Neural cell (in vitro differentiated cells): ENCODE data around the gene MAPK14. TPM values are rescaled to one million over a fixed set of nuclear protein-coding genes. Genes with fewer than 3 reads are reported as not detected.

Experiments
- H2AFZ ChIP-seq: fragments of 200-600, 300-800 bp; sonication (generic), shearing (Covaris generic); 2 replicates; pipeline ENCODE4 v1.6.0; 2014; ENCODE audit warnings: low read depth, mild to moderate bottlenecking, antibody characterized with exemption, low read length, moderate library complexity
- H3F3A ChIP-seq: fragments of 200-600 bp; shearing (Covaris generic); 2 replicates; pipeline ENCODE4 v1.6.1; 2016; ENCODE audit warnings: mild to moderate bottlenecking, moderate library complexity, mixed read lengths, antibody characterized with exemption, low read length; ENCODE audit not compliant: insufficient read depth, poor library complexity, severe bottlenecking
- H3K27ac ChIP-seq: fragments of 200-600, 300-800 bp; sonication (generic), shearing (Covaris generic); 2 replicates; pipeline ENCODE4 v1.5.1; 2014; ENCODE audit warnings: mild to moderate bottlenecking, low read length, moderate library complexity
- H3K27me3 ChIP-seq: fragments of 300-800, 200-600 bp; sonication (generic), shearing (Covaris generic); 2 replicates; pipeline ENCODE4 v1.6.0; 2014; ENCODE audit warnings: mild to moderate bottlenecking, low read depth, low read length, moderate library complexity; ENCODE audit not compliant: insufficient read depth
- H3K36me3 ChIP-seq: fragments of 300-800, 200-600 bp; sonication (generic), shearing (Covaris generic); 2 replicates; pipeline ENCODE4 v1.5.1; 2014; ENCODE audit warnings: mild to moderate bottlenecking, antibody characterized with exemption, low read length, moderate library complexity; ENCODE audit not compliant: insufficient read depth
- H3K4me2 ChIP-seq: fragments of 300-800, 200-600 bp; sonication (generic), shearing (Covaris generic); 2 replicates; pipeline ENCODE4 v1.6.0; 2014; ENCODE audit warnings: mild to moderate bottlenecking, low read length
- H3K4me3 ChIP-seq: fragments of 300-800, 200-600 bp; sonication (generic), shearing (Covaris generic); 2 replicates; pipeline ENCODE4 v1.5.1; 2014; ENCODE audit warnings: mild to moderate bottlenecking, low read length, moderate library complexity
- H3K79me2 ChIP-seq: fragments of 200-600 bp; shearing (Covaris generic); replicated peaks from 2 replicates; pipeline ENCODE4 v1.6.0; 2014; ENCODE audit warnings: mild to moderate bottlenecking, low read length, moderate library complexity; ENCODE audit not compliant: insufficient read depth
- H3K9ac ChIP-seq: fragments of 300-800, 200-600 bp; sonication (generic), shearing (Covaris generic); 2 replicates; pipeline ENCODE4 v1.6.1; 2016; ENCODE audit warnings: mild to moderate bottlenecking, low read length, mixed read lengths
- H3K9me2 ChIP-seq: fragments of 200-600 bp; shearing (Covaris generic); 2 replicates; pipeline ENCODE4 v1.6.1; 2016; ENCODE audit warnings: mild to moderate bottlenecking, low read length, mixed read lengths; ENCODE audit not compliant: insufficient read depth
- H3K9me3 ChIP-seq: fragments of 200-600, 300-800 bp; sonication (generic), shearing (Covaris generic); 2 replicates; pipeline ENCODE4 v1.6.1; 2016; ENCODE audit warnings: mild to moderate bottlenecking, mixed run types, low read length, moderate library complexity, mixed read lengths
- H4K20me1 ChIP-seq: fragments of 200-600 bp; shearing (Covaris generic); 2 replicates; pipeline ENCODE4 v1.6.1; 2016; ENCODE audit warnings: mild to moderate bottlenecking, mixed run types; ENCODE audit not compliant: insufficient read depth
- CTCF ChIP-seq: fragments of 450-650 bp; IDR thresholded peaks from 2 replicates; pipeline ENCODE4 v1.5.1; 2014; ENCODE audit warnings: antibody characterized with exemption, mild to moderate bottlenecking, moderate library complexity; ENCODE audit not compliant: poor library complexity, severe bottlenecking
- EP300 ChIP-seq: fragments of 450-650 bp; conservative IDR thresholded peaks from 2 replicates; pipeline ENCODE4 v1.6.1; 2014; ENCODE audit warnings: antibody characterized with exemption, mild to moderate bottlenecking, moderate library complexity; ENCODE audit not compliant: poor library complexity, severe bottlenecking
- EZH2 ChIP-seq: fragments of 200-600, 300-800 bp; shearing (Covaris generic), sonication (generic); IDR thresholded peaks from 2 replicates; pipeline ENCODE4 v1.6.1; 2014; ENCODE audit warnings: antibody characterized with exemption, low read length, borderline replicate concordance, mild to moderate bottlenecking; ENCODE audit not compliant: insufficient read depth, poor library complexity, severe bottlenecking
- MXI1 ChIP-seq: fragments of 450-650 bp; conservative IDR thresholded peaks from 2 replicates; pipeline ENCODE4 v1.6.1; 2014; ENCODE audit warnings: antibody characterized with exemption, mild to moderate bottlenecking; ENCODE audit not compliant: poor library complexity, severe bottlenecking
- POLR2AphosphoS5 ChIP-seq: IDR thresholded peaks from 2 replicates; pipeline ENCODE4 v1.6.1; 2012
- RAD21 ChIP-seq: fragments of 450-650 bp; conservative IDR thresholded peaks from 2 replicates; pipeline ENCODE4 v1.6.1; 2014; ENCODE audit warnings: antibody characterized with exemption, mild to moderate bottlenecking, moderate library complexity
- REST ChIP-seq: IDR thresholded peaks from 2 replicates; pipeline ENCODE4 v1.6.1; 2012; ENCODE audit warnings: borderline replicate concordance
- SMC3 ChIP-seq: fragments of 450-650 bp; conservative IDR thresholded peaks from 2 replicates; pipeline ENCODE4 v1.6.1; 2014; ENCODE audit warnings: antibody characterized with exemption, mild to moderate bottlenecking, moderate library complexity; ENCODE audit not compliant: poor library complexity
- TAF1 ChIP-seq: IDR thresholded peaks from 2 replicates; pipeline ENCODE4 v1.6.1; 2012; ENCODE audit warnings: low read depth
- polyA plus RNA-seq: library from polyadenylated mRNA; depleted of rRNA; stranded (reverse); fragments of >200 nt; gene quantifications from 2 replicates; pipeline ENCODE4 v1.2.3, GENCODE V29; 2014

The MAPK14 gene
- polyA plus RNA-seq, 1 donor from 2014 or later = 26.6 TPM

- Histone ChIP-seq H3K27ac (no peak overlapping the region), H3K9me2 (no peaks in the 10 kb centered on the region)
Observed at GRCh38 chr6:36076178-36077063, 48.8 kb downstream of the MAPK14 start.

GRCh38 chr6:36078159-36078558 lies 50.6 kb downstream of the MAPK14 start:
- peaks cover 33% of the 10 kb centered on the region for H3K36me3 ChIP-seq
- TF ChIP-seq EZH2 (no peak), TAF1 (no peak), POLR2AphosphoS5 (no peak), CTCF (no peak), EP300 (no peak), SMC3 (no peak), RAD21 (no peak), MXI1 (no peak)

More at GRCh38 chr6:36076178-36077063, 48.8 kb downstream of the MAPK14 start:
- Histone ChIP-seq H4K20me1 (no peaks in the 10 kb centered on the region), H2AFZ (no peak overlapping the region), H3K9ac (no peak overlapping the region), H3K9me3 (no peaks in the 10 kb centered on the region), H3K4me2 (no peak overlapping the region), H3K4me3 (no peak overlapping the region), H3K36me3 (peaks cover 18% of the 10 kb centered on the region), H3K27me3 (no peaks in the 10 kb centered on the region), H3F3A (no peaks in the 10 kb centered on the region), H3K79me2 (no peaks in the 10 kb centered on the region)
- TF ChIP-seq CTCF (no peak), POLR2AphosphoS5 (no peak), RAD21 (no peak), MXI1 (no peak), SMC3 (no peak), REST (no peak), TAF1 (no peak)

More at GRCh38 chr6:36078159-36078558, 50.6 kb downstream of the MAPK14 start:
- H3K4me3 ChIP-seq = no peak overlapping the region
- no peaks in the 10 kb centered on the region for H3K27me3 ChIP-seq
- H3K79me2 ChIP-seq = no peaks in the 10 kb centered on the region
- H3K9me3 ChIP-seq = no peaks in the 10 kb centered on the region
- no peaks in the 10 kb centered on the region for H3K9me2 ChIP-seq
- no peak overlapping the region for H3K27ac ChIP-seq
- no peak overlapping the region for H3K4me2 ChIP-seq
- no peak overlapping the region for H2AFZ ChIP-seq
- H3F3A ChIP-seq = no peaks in the 10 kb centered on the region
- no peaks in the 10 kb centered on the region for H4K20me1 ChIP-seq
- H3K9ac ChIP-seq = no peak overlapping the region
